Esophagus muscularis mucosa (tissue), 3 donors: Measurements from ENCODE around the gene OR6N2.

ENCODE experiments used
- POLR2A ChIP-seq: fragments of 450-650 bp; IDR thresholded peaks from one replicate; pipeline ENCODE4 v1.6.1; 2017; ENCODE audit warnings: antibody characterized with exemption, moderate library complexity, mild to moderate bottlenecking, low read depth
- POLR2AphosphoS5 ChIP-seq, 2 donors: sonication (generic); formaldehyde crosslinking; IDR thresholded peaks; one replicate each; pipeline ENCODE4 v1.6.1; 2017; ENCODE audit warnings: antibody characterized with exemption in 2 of 2
- TF ChIP-seq, protein P1 (sequence below), 3 experiments: fragments of 200-600 bp in 2 of 3; fragments of 450-650 bp in 1 of 3; sonication (generic) in 2 of 3; IDR thresholded peaks; one replicate each; pipeline ENCODE4 v1.5.1; 2017 to 2019; ENCODE audit warnings: antibody characterized with exemption in 3 of 3, mild to moderate bottlenecking in 2 of 3, moderate library complexity in 1 of 3

DNA sequence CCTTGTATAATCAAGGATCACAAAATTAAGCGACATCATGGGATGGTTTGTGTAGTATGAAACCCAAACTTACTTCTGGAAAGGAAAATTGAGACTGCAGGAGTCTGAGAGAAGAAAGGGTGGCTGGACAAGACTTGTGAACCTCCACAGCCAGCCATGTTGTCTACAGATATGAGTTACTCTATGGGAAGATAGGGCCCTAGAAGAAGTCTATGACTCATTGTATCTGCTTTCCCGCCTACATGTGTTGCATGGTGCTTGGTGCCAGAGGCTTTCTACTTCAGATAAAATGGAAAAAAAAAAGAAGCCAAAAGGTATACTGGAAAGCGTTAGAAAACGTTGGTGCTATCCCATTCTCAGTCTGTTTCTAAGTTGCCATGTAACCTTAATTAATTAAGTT lies 18.7 kb upstream of the OR6N2 start:
- no peak for TF ChIP-seq POLR2A
- no peak for TF ChIP-seq POLR2AphosphoS5 (IDR thresholded peaks at IDR 0.05)
- TF ChIP-seq, protein P1, sequence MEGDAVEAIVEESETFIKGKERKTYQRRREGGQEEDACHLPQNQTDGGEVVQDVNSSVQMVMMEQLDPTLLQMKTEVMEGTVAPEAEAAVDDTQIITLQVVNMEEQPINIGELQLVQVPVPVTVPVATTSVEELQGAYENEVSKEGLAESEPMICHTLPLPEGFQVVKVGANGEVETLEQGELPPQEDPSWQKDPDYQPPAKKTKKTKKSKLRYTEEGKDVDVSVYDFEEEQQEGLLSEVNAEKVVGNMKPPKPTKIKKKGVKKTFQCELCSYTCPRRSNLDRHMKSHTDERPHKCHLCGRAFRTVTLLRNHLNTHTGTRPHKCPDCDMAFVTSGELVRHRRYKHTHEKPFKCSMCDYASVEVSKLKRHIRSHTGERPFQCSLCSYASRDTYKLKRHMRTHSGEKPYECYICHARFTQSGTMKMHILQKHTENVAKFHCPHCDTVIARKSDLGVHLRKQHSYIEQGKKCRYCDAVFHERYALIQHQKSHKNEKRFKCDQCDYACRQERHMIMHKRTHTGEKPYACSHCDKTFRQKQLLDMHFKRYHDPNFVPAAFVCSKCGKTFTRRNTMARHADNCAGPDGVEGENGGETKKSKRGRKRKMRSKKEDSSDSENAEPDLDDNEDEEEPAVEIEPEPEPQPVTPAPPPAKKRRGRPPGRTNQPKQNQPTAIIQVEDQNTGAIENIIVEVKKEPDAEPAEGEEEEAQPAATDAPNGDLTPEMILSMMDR (IDR thresholded peaks at IDR 0.05), result no peak
